H1 (cell line): Measurements from ENCODE around the gene ADGRB2. TPM values are rescaled to one million over a fixed set of nuclear protein-coding genes. Genes with fewer than 3 reads are reported as not detected.

Experiments used
- CBX8 ChIP-seq: fragments of 300-800, 300-1000 bp; sonication (generic); IDR thresholded peaks from 2 replicates; pipeline ENCODE4 v1.7.1; 2016; ENCODE audit warnings: low read depth, low read length, borderline replicate concordance
- CREB1 ChIP-seq: IDR thresholded peaks from 2 replicates; pipeline ENCODE4 v1.6.1; 2012; ENCODE audit warnings: inconsistent platforms
- CTBP2 ChIP-seq: IDR thresholded peaks from 2 replicates; pipeline ENCODE4 v1.7.0; 2011; ENCODE audit warnings: borderline replicate concordance, mild to moderate bottlenecking, moderate library complexity, mixed read lengths, low read length; ENCODE audit not compliant: insufficient read depth, insufficient read length
- EGR1 ChIP-seq: IDR thresholded peaks from 2 replicates; pipeline ENCODE4 v1.6.1; 2011; ENCODE audit warnings: low read depth, low read length, borderline replicate concordance
- KDM5A ChIP-seq: fragments of 200-600 bp; IDR thresholded peaks from 2 replicates; pipeline ENCODE4 v1.7.1; 2012; ENCODE audit warnings: mild to moderate bottlenecking, low read length, inconsistent platforms, mixed read lengths
- RNF2 ChIP-seq: fragments of 200-900, 300-1000 bp; sonication (generic); IDR thresholded peaks from 2 replicates; pipeline ENCODE4 v1.7.1; 2016; ENCODE audit warnings: borderline replicate concordance, low read depth, mild to moderate bottlenecking, antibody characterized with exemption, low read length; ENCODE audit not compliant: poor library complexity, severe bottlenecking; ENCODE audit errors: missing control alignments
- SIX5 ChIP-seq: IDR thresholded peaks from 2 replicates; pipeline ENCODE4 v1.6.1; 2011; ENCODE audit warnings: mild to moderate bottlenecking, low read depth, low read length
- SP2 ChIP-seq: IDR thresholded peaks from 2 replicates; pipeline ENCODE4 v1.6.1; 2012; ENCODE audit warnings: mild to moderate bottlenecking, low read length, inconsistent platforms
- polyA plus RNA-seq, 7 experiments: library from polyadenylated mRNA; depleted of rRNA in 3 of 7; stranded (reverse) in 5 of 7; unstranded in 2 of 7; fragments of >200 nt in 5 of 7; fragments of 200-250 nt in 2 of 7; gene quantifications; 1 replicate in 5 of 7; 2 replicates in 1 of 7; 4 replicates in 1 of 7; pipeline versions ENCODE4 v1.2.1 to v1.2.3, GENCODE V29; 2011 to 2013; ENCODE audit warnings: missing spikeins in 2 of 7, mixed read lengths in 2 of 7
- total RNA-seq: library from RNA; stranded (reverse); fragmentation: NEBNext Ultra II Directional; extraction: Animal tissue kit (Norgen Biotek cat#: 25700); gene quantifications from 2 replicates; pipeline ENCODE4 v1.2.1, GENCODE V29; 2021
- TF ChIP-seq, protein P1 (sequence below): fragments of 300-600 bp; sonication (generic); IDR thresholded peaks from 2 replicates; pipeline ENCODE4 v1.7.1; 2012; ENCODE audit warnings: low read length, moderate library complexity, mild to moderate bottlenecking, inconsistent platforms; ENCODE audit not compliant: insufficient replicate concordance
- TF ChIP-seq, protein P2 (sequence below): IDR thresholded peaks from 2 replicates; pipeline ENCODE4 v1.6.1; 2012; ENCODE audit warnings: inconsistent platforms
- TF ChIP-seq, protein P3 (sequence below): IDR thresholded peaks from 2 replicates; pipeline ENCODE4 v1.6.1; 2011; ENCODE audit warnings: low read length, improper control_type of control experiment

Gene ADGRB2
- total and polyA plus RNA-seq, 2 of the 8 experiments (the other 6 are each of a cell fraction or from before 2014, with no cell fraction given) = 15.6 to 26.2 TPM

DNA sequence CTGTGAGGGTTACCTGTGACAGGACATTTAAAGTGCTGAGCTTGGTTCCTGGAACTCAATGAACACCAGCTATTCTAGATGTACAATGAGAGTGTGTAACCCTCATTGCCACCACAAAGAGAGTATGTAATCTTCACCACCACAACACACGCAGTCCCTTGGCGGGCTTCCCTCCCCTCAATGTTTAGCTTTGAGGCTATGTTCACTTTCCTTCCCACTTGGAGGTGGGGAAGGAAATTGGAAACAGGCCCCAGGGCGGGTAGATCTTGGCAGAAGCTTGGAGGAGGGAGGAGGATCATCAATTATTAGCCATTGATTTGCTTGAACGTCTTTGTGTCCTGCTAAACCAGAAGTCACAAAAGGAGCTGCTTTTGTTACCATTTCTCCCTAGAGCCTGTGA, 52.1 kb downstream of the ADGRB2 start (continued):
- TF ChIP-seq, protein P1, sequence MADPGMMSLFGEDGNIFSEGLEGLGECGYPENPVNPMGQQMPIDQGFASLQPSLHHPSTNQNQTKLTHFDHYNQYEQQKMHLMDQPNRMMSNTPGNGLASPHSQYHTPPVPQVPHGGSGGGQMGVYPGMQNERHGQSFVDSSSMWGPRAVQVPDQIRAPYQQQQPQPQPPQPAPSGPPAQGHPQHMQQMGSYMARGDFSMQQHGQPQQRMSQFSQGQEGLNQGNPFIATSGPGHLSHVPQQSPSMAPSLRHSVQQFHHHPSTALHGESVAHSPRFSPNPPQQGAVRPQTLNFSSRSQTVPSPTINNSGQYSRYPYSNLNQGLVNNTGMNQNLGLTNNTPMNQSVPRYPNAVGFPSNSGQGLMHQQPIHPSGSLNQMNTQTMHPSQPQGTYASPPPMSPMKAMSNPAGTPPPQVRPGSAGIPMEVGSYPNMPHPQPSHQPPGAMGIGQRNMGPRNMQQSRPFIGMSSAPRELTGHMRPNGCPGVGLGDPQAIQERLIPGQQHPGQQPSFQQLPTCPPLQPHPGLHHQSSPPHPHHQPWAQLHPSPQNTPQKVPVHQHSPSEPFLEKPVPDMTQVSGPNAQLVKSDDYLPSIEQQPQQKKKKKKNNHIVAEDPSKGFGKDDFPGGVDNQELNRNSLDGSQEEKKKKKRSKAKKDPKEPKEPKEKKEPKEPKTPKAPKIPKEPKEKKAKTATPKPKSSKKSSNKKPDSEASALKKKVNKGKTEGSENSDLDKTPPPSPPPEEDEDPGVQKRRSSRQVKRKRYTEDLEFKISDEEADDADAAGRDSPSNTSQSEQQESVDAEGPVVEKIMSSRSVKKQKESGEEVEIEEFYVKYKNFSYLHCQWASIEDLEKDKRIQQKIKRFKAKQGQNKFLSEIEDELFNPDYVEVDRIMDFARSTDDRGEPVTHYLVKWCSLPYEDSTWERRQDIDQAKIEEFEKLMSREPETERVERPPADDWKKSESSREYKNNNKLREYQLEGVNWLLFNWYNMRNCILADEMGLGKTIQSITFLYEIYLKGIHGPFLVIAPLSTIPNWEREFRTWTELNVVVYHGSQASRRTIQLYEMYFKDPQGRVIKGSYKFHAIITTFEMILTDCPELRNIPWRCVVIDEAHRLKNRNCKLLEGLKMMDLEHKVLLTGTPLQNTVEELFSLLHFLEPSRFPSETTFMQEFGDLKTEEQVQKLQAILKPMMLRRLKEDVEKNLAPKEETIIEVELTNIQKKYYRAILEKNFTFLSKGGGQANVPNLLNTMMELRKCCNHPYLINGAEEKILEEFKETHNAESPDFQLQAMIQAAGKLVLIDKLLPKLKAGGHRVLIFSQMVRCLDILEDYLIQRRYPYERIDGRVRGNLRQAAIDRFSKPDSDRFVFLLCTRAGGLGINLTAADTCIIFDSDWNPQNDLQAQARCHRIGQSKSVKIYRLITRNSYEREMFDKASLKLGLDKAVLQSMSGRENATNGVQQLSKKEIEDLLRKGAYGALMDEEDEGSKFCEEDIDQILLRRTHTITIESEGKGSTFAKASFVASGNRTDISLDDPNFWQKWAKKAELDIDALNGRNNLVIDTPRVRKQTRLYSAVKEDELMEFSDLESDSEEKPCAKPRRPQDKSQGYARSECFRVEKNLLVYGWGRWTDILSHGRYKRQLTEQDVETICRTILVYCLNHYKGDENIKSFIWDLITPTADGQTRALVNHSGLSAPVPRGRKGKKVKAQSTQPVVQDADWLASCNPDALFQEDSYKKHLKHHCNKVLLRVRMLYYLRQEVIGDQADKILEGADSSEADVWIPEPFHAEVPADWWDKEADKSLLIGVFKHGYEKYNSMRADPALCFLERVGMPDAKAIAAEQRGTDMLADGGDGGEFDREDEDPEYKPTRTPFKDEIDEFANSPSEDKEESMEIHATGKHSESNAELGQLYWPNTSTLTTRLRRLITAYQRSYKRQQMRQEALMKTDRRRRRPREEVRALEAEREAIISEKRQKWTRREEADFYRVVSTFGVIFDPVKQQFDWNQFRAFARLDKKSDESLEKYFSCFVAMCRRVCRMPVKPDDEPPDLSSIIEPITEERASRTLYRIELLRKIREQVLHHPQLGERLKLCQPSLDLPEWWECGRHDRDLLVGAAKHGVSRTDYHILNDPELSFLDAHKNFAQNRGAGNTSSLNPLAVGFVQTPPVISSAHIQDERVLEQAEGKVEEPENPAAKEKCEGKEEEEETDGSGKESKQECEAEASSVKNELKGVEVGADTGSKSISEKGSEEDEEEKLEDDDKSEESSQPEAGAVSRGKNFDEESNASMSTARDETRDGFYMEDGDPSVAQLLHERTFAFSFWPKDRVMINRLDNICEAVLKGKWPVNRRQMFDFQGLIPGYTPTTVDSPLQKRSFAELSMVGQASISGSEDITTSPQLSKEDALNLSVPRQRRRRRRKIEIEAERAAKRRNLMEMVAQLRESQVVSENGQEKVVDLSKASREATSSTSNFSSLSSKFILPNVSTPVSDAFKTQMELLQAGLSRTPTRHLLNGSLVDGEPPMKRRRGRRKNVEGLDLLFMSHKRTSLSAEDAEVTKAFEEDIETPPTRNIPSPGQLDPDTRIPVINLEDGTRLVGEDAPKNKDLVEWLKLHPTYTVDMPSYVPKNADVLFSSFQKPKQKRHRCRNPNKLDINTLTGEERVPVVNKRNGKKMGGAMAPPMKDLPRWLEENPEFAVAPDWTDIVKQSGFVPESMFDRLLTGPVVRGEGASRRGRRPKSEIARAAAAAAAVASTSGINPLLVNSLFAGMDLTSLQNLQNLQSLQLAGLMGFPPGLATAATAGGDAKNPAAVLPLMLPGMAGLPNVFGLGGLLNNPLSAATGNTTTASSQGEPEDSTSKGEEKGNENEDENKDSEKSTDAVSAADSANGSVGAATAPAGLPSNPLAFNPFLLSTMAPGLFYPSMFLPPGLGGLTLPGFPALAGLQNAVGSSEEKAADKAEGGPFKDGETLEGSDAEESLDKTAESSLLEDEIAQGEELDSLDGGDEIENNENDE = no peak
- TF ChIP-seq KDM5A = no peak
- TF ChIP-seq CTBP2 = no peak
- no peak for TF ChIP-seq EGR1
- no peak for TF ChIP-seq SIX5
- TF ChIP-seq CREB1 = no peak
- no peak for TF ChIP-seq RNF2
- TF ChIP-seq, protein P2, sequence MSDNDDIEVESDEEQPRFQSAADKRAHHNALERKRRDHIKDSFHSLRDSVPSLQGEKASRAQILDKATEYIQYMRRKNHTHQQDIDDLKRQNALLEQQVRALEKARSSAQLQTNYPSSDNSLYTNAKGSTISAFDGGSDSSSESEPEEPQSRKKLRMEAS = no peak
- no peak for TF ChIP-seq CBX8
- no peak for TF ChIP-seq SP2
- TF ChIP-seq, protein P3, sequence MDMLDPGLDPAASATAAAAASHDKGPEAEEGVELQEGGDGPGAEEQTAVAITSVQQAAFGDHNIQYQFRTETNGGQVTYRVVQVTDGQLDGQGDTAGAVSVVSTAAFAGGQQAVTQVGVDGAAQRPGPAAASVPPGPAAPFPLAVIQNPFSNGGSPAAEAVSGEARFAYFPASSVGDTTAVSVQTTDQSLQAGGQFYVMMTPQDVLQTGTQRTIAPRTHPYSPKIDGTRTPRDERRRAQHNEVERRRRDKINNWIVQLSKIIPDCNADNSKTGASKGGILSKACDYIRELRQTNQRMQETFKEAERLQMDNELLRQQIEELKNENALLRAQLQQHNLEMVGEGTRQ = no peak
